ENCODE measurements around the gene BATF. TPM values are rescaled to one million over a fixed set of nuclear protein-coding genes. Genes with fewer than 3 reads are reported as not detected.

BATF gene
- total RNA-seq, 2 donors from 2014 or later = 3.7 to 9.5 TPM

DNA sequence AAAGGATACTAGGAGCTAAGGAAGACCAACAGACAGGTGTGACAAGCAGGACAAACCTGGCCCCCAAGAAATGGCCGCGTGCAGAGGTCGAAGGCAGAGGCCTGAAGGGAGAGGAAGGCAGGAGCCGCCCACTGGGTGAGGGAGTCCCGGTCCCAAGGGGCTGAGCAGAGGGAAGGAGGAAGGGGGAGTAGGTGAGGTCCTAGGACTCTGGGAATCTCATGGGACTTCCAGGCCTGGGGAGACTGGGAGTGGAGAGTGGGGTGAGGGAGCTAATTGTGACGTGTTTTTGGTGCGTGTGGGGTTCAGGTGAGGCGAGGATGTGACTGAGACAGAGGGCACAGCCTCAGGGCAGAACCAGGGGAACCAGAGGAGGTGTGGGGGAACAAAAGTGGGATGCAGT lies 44.5 kb downstream of the BATF start:
- ATAC-seq (ENCODE audit: insufficient number of reproducible peaks, low FRiP score, low read depth) (no peak), DNase-seq (ENCODE audit: low spot score) (no peak)
- Histone ChIP-seq H3K27me3 (replicated peaks; ENCODE audit: insufficient read depth) (no peaks in the 10 kb centered on the region), H3K36me3 (no peaks in the 10 kb centered on the region), H3K27ac (no peak overlapping the region), H3K4me1 (ENCODE audit: control insufficient read depth in 1 of 2, low read depth in 2 of 2) (no peaks in the 10 kb centered on the region), H3K9me3 (no peaks in the 10 kb centered on the region), H3K4me3 (no peak overlapping the region)
- TF ChIP-seq, protein P1, sequence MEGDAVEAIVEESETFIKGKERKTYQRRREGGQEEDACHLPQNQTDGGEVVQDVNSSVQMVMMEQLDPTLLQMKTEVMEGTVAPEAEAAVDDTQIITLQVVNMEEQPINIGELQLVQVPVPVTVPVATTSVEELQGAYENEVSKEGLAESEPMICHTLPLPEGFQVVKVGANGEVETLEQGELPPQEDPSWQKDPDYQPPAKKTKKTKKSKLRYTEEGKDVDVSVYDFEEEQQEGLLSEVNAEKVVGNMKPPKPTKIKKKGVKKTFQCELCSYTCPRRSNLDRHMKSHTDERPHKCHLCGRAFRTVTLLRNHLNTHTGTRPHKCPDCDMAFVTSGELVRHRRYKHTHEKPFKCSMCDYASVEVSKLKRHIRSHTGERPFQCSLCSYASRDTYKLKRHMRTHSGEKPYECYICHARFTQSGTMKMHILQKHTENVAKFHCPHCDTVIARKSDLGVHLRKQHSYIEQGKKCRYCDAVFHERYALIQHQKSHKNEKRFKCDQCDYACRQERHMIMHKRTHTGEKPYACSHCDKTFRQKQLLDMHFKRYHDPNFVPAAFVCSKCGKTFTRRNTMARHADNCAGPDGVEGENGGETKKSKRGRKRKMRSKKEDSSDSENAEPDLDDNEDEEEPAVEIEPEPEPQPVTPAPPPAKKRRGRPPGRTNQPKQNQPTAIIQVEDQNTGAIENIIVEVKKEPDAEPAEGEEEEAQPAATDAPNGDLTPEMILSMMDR (IDR thresholded peaks at IDR 0.05) = no peak

DNA sequence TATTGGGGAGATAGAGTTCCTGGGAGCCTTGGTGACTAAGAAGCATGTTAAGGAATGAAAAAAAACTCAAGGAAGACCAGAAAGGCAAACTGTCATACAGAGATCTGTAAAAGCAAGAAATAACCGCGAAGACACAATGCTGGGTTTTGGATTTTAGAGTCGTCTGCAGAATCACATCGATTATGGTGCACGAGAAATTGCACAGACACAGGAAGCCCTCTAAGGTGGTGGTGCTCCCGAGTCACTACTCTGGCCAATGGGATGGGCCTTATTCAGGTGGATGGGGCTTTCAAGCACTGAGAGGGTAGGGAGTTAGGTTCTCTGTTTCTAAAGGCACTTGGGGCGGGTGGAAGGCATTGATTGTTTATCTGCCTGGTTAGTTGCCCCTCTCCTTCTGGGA lies 45.9 kb downstream of the BATF start:
- TF ChIP-seq, protein P1 (IDR thresholded peaks at IDR 0.05) = no peak
- Histone ChIP-seq H3K36me3 (no peaks in the 10 kb centered on the region), H3K4me3 (no peak overlapping the region), H3K27me3 (replicated peaks; ENCODE audit: insufficient read depth) (no peaks in the 10 kb centered on the region), H3K4me1 (ENCODE audit: control insufficient read depth in 1 of 2, low read depth in 2 of 2) (no peaks in the 10 kb centered on the region), H3K9me3 (no peaks in the 10 kb centered on the region), H3K27ac (no peak overlapping the region)
- DNase-seq (ENCODE audit: low spot score) = no peak
- ATAC-seq (ENCODE audit: insufficient number of reproducible peaks, low FRiP score, low read depth) = no peak

DNA sequence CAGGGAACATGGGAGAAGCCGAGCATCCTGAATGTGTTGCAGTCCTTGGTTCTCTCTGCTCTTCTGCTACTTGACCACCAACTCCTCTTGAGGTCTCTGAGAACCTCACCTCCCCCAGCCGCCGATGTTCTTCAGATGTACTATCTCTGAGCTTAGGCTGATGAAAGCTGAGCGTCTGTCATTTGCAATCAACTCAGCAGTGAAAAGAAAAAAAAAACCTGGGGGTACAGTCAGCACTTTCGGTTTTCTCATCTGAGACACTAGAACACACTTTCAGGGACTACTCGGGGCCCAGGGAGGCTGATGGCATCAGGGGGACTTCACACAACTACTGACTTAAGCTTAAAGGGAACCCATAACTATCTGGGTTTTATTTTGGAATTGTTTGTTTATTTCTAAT lies 46.5 kb downstream of the BATF start:
- Histone ChIP-seq H3K36me3 (no peaks in the 10 kb centered on the region), H3K4me1 (ENCODE audit: control insufficient read depth in 1 of 2, low read depth in 2 of 2) (no peaks in the 10 kb centered on the region), H3K27me3 (replicated peaks; ENCODE audit: insufficient read depth) (no peaks in the 10 kb centered on the region), H3K4me3 (no peak overlapping the region), H3K9me3 (no peaks in the 10 kb centered on the region), H3K27ac (no peak overlapping the region)
- TF ChIP-seq, protein P1 (IDR thresholded peaks at IDR 0.05) = no peak
- ATAC-seq (ENCODE audit: insufficient number of reproducible peaks, low FRiP score, low read depth) (no peak), DNase-seq (ENCODE audit: low spot score) (no peak)

DNA sequence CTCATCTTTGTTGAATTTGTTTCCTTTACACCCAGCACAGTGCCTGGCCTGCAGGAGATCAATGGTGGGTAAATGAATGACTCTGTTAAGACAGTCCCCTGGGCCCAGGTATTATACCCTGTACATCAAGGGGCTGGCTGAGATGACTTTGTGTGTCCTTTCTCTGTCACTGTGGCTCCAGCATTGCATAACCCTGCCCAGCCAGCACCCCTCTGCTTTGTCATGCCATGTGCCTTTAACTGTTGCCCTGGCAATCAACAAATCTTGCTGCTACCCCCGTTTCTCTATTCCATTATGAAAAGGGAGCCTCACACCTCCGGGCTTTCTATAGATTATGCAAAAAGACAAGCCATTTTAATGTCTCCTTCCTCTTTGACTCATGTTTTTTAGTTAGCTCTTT lies 48.5 kb downstream of the BATF start:
- Histone ChIP-seq H3K27ac (no peak overlapping the region), H3K36me3 (no peaks in the 10 kb centered on the region), H3K4me1 (ENCODE audit: control insufficient read depth in 1 of 2, low read depth in 2 of 2) (no peaks in the 10 kb centered on the region), H3K4me3 (no peak overlapping the region), H3K27me3 (replicated peaks; ENCODE audit: insufficient read depth) (no peaks in the 10 kb centered on the region), H3K9me3 (no peaks in the 10 kb centered on the region)
- TF ChIP-seq, protein P1 (IDR thresholded peaks at IDR 0.05) = no peak
- DNase-seq (ENCODE audit: low spot score) = no peak
- no peak for ATAC-seq (ENCODE audit: insufficient number of reproducible peaks, low FRiP score, low read depth)

DNA sequence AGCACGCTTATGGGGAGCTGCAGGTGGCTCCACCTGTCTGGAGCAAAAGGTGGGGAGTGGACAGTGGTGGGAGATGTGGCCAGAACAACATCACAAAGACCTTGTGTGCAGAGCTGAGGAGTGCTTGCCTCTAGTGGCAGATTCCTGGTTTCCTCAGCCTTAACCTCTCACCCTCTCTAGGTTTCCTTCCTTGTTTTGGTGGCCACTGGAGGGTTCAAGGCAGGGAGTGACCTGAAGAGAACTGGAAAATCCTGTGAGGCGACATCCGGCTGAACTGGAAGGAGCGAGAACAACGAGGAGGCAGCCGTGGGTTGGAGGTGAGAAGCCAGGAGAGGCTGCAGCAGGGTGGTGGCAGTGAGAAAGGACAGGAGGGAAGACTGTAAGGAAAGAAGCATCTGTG lies 49.8 kb downstream of the BATF start:
- no peak for ATAC-seq (ENCODE audit: insufficient number of reproducible peaks, low FRiP score, low read depth)
- DNase-seq (ENCODE audit: low spot score) = no peak
- TF ChIP-seq, protein P1 (IDR thresholded peaks at IDR 0.05) = no peak
- Histone ChIP-seq H3K9me3 (no peaks in the 10 kb centered on the region), H3K36me3 (no peaks in the 10 kb centered on the region), H3K27me3 (replicated peaks; ENCODE audit: insufficient read depth) (no peaks in the 10 kb centered on the region), H3K27ac (no peak overlapping the region), H3K4me3 (no peak overlapping the region), H3K4me1 (ENCODE audit: control insufficient read depth in 1 of 2, low read depth in 2 of 2) (no peaks in the 10 kb centered on the region)

Data from thoracic aorta (tissue), 2 donors.